Stimulated activated CD8-positive, alpha-beta memory T cell treated with anti-CD3 and anti-CD28 coated beads, Interleukin-15, amount 100 ng/mL, for 1 hour (primary cell): ENCODE results near the gene LMF1.

ENCODE experiments used
- DNase-seq: peaks from one replicate; pipeline ENCODE4 v3.0.0-alpha.2; 2020; ENCODE audit warnings: low read depth

The LMF1 gene

DNA sequence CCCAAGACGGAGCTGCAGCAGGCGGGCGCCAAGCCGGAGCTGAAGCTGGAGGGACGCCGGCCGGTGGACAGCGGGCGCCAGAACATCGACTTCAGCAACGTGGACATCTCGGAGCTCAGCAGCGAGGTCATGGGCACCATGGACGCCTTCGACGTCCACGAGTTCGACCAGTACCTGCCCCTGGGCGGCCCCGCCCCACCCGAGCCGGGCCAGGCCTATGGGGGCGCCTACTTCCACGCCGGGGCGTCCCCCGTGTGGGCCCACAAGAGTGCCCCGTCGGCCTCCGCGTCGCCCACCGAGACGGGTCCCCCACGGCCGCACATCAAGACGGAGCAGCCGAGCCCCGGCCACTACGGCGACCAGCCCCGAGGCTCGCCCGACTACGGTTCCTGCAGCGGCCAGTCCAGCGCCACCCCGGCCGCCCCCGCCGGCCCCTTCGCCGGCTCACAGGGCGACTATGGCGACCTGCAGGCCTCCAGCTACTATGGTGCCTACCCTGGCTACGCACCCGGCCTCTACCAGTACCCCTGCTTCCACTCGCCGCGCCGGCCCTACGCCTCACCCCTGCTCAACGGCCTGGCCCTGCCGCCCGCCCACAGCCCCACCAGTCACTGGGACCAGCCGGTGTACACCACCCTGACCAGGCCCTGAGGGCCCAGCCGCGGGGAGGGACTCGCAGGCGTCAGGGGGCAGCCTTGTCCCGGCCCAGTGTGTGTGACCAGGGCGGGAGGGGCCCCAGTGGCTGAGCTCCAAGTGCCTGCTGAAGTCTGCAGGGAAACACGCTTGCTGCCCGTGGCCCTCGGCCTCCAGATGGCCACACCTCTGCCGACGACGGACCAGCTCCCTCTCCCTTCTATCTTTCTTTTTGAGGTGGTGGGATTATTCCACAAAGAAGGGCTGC is 14.2 kb upstream of the LMF1 start:
- DNase-seq: no peak

DNA sequence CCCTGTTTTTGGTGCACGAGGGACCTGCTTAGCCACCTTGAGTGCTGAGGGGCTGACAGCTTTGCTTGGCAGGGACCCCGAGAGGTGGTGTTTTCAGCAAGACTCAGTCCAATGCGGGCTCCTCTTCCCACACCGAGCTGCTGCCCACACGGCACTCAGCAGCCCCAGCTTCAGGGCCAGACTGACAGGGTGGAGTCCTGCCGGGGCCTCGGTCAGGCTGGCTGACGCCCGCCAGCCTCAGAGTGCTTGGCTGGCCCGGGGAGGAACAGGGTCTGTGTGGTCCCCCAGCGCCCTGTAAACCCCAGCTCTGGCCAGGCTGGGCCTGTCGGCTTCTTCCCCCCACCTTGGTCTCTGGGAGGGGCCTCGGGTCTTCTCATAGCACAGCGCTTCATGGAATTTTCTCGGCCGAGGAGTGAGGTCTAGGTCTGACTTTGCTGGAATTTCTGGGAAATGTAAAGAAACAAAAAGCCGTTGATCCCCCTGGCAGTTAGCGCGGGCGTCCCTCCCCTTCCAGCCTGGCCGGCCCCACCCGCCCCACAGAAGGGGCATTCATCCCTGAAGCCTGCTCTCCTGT is 13.4 kb upstream of the LMF1 start:
- DNase-seq: no peak

DNA sequence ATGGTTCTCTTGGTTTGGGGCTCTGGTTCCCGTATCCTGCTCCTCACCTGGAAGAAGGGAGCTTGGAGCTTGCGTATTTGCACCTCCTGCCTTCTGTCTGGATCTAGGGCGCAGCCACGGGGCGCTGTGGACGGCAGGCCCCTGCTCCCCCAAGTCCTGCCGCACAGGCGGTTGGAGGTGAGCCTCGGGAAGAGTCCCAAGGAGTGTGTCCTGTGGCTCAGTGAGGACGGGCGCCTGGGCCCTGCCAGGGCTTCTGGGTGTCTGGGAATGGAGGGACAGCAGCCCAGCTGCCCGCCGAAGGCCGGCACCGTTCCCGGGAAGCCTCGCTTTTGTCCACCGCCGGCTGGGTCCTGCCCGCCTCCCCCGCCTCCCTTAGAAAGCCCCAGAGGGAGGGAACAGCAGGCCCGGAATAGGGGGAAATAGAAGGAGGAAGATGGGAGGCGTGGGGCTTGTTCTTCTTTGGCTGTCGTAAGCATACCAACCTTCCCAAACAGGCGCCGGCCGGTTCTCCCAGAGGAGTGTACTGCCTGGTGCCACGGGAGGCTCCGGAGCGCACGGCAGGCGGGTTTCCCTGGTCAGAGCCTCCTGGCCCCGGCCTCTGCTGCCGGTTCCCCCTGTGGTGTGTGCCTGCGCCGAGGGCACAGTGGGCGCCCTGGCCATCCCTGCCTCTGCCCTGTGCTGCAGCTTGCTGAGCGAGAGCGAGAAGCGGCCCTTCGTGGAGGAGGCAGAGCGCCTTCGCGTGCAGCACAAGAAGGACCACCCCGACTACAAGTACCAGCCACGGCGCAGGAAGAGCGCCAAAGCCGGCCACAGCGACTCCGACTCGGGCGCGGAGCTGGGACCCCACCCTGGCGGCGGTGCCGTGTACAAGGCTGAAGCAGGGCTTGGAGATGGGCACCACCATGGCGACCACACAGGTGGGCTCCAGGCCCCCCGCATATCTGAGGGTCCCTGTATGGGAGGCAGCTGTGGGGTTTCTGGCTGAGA is 12.6 kb upstream of the LMF1 start:
- no peak for DNase-seq

DNA sequence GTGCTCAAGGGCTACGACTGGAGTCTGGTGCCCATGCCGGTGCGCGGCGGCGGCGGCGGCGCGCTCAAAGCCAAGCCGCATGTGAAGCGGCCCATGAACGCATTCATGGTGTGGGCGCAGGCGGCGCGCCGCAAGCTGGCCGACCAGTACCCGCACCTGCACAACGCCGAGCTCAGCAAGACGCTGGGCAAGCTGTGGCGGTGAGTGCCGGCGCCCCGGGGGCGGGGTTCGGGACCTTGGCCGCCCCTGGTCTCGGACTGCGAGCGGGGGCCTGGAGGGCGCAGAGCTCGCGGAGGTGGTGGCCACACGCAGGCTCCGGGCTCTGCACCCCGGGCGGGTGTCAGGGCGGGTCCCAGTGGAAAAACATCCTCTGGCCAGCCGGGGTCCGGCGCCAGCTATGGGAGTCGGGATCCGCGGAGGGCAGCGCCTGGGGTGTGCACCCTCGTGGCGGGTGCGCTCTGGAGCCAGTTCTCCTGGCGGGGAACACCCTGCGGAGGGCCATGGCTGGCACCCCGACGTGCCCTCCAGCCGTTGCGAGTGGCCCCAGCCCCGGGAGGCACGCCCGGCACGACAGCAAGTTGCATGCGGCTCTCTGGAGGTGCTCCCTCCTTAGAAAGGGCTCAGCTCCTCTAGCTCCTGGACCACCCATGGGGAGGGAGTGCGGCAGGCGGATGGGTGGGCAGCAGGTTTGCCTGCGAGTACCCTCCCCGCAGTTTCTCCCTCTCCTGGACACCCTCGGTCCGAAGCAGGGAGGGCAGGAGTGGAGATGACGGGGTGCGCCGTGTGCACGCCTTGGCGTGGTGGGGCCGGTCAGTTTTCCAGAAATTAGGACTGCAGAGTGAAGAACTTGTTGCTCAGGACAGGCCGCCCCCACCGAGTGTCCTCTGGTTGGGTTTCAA is 11.6 kb upstream of the LMF1 start:
- no peak for DNase-seq

DNA sequence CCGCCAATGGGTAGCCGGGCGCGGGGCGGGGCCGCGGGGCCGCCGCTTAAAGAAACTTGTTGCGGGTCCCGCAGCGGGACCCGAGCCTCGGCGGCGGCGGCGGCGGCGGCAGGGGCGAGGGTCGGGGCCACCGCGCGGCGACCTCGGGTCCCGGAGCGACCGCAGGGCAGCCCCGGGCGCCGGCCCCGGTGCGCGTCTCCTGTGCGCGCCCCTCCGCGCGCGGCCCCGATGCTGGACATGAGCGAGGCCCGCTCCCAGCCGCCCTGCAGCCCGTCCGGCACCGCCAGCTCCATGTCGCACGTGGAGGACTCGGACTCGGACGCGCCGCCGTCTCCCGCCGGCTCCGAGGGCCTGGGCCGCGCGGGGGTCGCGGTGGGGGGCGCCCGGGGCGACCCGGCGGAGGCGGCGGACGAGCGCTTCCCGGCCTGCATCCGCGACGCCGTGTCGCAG is 10.9 kb upstream of the LMF1 start, which contains the start of gene SOX8:
Gene SOX8 (plus strand): TSS at position 76 of the 450 bp plus-strand sequence. CDS start 153 bp downstream, at position 229.
- DNase-seq: no peak

DNA sequence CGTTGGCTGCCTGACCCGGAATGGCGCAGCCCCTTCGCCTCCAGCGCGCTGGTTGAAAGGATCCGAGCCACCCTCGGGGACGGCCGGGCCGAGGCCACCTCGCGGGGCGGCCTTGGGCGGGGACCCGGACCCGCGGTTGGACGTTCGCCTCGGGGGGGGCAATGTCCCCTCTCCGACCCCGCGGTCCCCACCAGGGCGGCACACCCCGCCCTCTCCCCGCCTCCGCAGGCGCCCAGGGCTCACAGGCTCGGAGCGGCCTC is 9.7 kb upstream of the LMF1 start:
- no peak for DNase-seq

DNA sequence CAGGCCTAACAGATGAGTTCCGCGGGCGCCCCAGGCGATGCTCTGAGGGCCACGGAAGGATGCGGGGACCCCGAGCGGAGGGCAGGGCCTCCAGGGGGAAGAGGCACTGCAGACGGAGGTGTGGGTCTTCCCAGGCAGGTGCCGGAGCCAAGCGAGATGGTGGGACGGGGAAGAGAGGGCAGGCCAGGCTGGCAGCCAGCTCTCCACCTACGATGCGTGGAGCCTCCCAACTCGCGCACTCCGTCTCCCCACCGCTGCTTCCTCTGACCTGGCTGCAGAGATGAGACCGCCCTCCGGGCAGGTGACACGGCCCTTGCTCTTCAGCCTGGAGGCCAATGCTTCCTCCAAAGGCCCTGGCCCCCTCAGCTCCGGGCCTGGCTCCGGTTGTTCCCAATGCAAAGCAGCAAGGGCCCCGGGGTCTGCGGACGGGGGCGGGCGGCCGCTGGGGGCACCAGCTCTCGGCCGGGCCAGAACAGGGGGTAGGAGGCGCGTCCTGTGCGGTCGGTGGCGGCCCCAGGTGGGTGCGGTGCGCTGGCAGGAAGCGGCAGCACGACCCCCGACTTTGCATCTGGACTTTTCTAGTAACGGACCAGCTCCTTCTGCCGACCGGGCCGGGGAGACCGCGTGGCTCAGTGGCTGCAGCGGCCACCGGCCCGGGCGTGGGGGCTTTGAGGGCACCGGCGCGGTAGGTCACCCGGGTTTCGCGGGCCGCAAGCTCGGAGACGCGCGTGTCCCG is 9.2 kb upstream of the LMF1 start:
- no peak for DNase-seq

DNA sequence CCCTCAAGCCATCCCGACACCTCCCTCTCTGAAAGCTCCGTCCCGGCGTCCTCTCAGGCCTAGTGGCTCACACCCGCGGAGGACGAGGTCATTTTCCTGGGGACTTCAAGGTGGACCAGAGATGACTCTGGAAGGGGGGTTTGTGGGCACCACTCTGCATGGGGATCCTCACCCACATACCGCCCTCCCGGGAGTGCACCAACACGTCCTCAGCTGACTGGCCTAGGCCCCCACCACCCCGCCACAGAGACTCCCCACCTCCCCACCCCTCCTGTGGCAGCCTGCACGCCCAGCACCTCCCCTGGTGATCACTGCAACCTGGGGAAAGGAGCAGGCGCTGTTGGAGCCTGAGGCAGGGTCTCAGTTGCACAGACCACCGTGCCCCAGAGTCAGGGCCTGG is 8.4 kb upstream of the LMF1 start:
- DNase-seq: no peak

DNA sequence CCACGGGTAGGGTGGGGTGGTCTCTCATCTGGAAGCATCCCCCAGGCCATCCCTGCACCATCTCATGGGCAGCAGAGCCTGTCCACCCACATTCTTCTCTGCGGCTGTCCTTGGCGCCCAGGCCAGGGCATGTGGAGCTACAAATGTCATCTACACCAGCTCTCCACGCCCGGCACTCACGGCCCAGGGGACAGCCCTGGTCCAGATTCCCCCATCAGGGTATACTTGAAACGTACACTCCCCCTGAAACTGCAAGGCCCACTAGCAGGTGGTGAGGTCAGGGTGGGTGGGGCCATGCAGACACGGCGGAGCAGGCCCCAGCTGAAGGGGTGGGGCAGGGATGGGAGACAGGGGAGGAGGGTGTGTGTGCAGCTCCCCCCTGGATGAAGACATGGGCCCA is 7.6 kb upstream of the LMF1 start:
- DNase-seq: no peak

DNA sequence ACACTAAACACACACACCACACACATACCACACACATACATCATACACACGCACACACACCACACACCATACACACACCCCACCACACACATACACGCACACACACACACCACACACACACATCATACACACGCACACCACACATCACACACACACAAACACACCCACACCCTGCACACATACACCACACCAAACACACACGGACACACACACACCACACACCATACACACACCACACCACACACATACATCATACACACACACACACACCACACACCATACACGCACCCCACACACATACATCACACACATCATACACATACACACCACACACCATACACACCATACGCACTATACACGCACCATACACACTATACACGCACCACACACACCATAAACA is 7.1 kb upstream of the LMF1 start:
- no peak for DNase-seq

DNA sequence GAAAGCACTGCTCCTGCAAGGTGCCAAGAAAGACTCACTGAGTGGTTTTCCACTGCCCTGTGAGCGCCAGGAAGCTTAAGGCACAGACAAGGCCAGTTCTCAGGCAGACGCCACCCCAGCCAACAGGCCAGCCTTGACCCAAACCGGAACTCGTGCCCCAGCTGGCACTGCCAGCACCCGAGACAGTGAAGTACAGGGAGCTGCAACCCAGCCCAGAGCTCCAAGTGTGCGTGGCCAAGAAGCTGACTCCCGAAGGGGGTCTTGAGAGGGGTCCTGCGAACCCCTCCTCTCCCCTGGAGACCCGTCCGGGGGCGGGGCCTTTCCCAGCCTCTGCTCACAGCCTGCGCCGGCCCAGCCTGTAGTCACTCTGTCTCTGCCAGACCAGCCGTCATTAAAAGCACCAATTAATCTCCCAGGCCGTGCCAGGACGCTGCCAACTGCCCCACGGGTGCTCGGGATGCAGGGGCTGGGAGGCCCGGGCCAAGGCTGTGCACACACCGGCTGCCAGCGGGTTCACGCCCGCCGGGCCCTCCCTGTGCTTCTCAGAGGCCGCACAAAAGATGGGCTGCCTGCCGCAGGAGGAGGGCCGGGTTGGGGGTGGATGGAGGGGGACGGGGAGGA is 6.4 kb upstream of the LMF1 start:
- no peak for DNase-seq

DNA sequence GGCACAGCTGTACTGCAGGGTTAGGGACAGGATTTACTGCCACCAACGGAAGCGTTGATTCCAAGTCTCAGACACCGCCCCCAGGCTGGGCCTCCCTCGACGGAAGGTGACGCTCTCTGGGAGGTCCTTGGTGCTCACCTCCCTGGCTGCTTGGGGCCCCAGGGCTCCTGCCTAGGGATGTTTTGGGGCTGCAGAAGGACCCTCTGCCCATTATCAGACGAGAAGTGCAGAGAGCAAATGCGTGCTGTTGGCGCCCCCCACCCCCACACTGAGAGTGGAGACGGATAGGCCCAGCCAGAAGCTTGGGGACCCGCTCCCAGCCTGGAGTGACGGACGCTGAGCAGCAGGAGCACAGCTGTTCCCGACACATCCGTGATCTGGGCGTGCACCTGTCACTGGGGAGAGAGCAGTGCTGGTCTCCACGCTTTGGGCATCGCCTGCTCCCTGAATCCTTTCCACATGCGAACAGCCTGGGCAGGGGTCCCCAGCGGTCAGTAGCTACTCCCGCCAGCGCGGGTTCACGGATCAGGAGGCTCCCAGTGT is 5.7 kb upstream of the LMF1 start:
- no peak for DNase-seq

DNA sequence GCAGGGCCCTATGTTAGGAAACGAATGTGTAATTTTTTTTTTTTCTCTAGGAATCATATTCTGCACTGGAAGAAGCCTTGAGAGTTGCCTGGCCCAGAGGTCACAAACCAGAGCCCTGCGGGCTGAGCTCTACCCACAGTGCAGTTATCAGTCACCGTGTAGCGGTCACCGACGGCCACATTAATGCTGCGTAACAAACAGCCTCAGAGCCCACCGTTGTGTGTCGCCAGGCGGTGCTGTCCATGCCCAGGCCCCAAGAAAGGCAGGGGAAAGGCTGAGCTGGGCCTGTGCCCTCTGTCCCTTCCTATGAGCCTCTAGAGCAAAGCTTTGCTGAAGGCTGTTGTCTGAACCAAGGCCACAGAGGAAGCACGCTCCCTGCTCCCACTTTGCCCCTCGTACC is 4.5 kb upstream of the LMF1 start:
- no peak for DNase-seq

DNA sequence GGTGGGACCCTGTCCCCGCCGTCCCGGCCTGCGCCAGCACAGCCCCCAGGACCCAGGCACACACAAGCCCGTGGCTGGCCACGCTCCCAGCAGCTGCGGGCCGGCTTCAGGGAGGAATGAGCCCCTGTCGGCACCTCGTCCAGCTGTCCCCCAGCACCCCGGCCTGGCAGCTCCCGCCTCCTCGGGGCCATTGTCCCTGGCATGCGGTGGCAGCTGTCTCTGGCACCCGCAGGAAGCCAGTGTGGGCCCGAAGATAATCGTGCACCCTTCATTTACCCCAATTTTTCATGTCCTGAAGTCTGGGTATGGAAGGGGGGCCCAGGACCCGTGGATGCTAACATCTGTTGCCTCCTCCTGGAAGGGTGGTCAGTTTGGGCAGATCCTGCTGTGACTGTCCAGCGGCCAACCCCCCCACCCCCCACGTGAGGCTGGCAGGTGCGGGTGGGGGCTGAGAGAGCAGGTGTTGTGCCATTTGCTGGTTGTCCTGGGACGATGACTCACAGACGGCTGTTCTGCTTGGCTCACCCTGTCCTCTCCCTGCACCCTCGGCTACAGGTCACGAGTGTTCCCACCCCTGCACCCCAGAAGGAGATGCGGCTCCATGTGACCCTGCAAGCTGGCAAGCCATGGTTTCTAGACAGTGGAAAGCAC is 4.0 kb upstream of the LMF1 start:
- no peak for DNase-seq

DNA sequence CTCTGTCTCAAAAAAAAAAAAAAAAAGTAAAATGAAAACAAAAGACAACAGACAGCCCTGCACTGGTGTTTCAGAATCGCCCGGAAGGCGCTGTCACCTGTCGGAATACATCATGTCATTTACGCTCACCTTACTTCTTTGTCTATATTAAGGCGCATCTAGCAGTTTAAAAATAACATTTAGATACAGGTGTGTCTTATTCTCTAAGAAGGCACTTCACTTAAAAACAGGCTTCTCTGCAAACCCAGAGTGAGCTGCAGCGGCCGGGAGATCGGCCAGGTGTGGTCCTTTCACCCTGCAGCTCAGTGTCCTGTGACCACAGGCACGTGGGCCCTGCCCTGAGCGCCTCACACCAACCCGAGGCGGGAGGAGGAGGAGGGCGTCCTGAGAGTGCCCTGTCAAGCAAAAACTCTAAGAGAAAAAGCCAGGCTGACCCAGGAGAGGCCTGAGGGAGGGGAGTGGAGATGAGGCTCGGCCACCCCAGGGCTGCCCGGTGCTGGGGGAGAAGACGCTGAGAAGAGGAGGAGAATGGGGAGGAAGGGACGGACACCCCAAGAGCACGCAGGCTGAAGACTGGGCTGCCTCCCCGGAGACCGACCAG is 3.3 kb upstream of the LMF1 start:
- DNase-seq: no peak

DNA sequence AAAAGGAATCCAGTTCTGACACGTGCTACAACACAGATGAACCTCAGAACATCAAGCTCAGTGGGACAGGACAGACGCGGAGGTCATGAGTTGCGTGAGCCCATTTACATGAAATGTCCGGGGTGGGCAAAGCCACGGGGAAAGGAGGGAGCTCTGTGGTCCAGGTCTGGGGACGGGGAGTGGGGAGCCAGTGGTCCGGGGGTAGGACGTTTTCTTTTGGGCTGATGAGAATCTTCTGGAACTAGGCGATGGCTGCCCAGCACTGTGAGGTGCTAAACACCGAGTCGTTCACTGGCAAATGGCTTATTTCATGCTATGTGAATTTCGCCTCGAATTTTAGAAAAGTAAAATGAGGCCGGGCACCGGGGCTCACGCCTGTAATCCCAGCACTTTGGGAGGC is 2.6 kb upstream of the LMF1 start:
- DNase-seq: no peak

DNA sequence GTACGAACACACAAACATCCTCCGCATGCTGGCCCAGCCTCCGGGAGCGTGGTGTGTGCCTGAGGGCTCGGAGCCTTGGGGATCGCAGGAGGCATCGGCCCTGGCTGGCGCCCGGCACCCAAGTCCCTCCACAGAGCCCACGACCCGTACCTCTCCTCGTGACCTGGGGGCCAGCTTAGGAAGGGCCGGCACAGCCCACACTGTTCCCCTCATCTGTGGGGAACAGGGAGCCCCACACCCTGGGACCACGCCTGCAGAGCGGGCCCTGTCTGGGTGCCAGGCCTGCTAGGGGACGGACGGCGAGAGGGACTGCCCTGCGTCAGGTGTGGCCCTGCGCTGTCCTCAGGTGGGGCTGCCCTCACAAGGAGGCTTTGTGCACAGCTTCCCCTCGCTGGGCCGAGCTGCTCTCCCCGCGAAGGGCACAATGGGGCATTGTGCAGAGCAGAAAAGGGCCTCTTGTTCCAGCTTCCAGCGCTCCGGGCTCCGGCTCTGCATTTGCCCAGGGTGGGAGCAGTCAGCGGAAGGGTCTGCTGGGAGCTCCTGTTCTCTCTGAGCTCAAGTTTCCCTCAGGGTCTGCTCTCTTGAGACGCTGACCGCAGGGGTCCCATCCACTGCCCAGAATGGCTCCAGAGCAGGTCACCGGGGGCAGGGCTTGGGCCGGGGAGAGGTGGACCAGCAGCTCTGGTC is 1.7 kb upstream of the LMF1 start:
- DNase-seq: no peak

DNA sequence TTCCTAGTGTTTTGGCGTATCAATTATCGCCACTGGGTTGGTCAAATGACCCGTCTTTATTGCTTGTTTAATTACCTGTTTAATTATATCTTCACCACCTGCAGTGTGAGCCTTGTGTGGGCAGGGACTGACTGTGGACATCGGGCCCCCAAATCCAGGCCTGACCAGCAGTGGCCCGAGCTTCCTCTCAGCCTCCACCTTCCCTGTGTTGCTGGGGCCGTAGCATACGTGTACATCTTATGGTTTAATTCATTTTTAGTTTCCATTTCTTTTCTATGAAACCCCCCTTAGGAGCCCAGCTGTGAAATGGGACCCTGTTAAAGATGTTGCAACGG is 1.2 kb upstream of the LMF1 start:
- DNase-seq: no peak

DNA sequence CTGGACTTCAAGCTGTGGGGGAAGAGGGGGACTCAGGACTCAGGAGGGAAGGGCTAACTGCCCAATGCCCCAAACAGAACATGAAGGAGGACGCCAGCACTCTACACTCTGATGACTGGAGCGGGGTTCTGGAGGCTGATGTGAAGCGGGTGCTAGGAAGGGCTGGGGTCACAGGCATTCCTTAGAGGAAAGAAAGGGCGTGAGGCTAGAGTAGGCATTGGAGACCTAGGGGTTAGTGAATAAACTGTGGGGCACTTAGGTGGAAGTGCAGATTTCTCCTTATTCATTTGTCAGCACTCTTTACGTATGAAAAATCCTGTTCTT is 760 bp upstream of the LMF1 start:
- no peak for DNase-seq
